ENCODE data around the gene DSC3. TPM values are rescaled to one million over a fixed set of nuclear protein-coding genes. Genes with fewer than 3 reads are reported as not detected.

The DSC3 gene
- total RNA-seq, 1 donor from 2014 or later, result 0.24 TPM

- ATAC-seq, result no peak
- no peaks in the 10 kb centered on the region for H3K9me3 ChIP-seq
- H3K27ac ChIP-seq, result no peak overlapping the region
- no peak for TF ChIP-seq CTCF (IDR thresholded peaks at IDR 0.05)
- DNase-seq, result no peak
- H3K4me1 ChIP-seq, result no peaks in the 10 kb centered on the region
- H3K27me3 ChIP-seq (ENCODE audit: low read depth), result peaks cover 5% of the 10 kb centered on the region
- intact Hi-C loops (cut with DNase I), result no loop called here
- no peak overlapping the region for H3K4me3 ChIP-seq
- H3K36me3 ChIP-seq, result no peaks in the 10 kb centered on the region
Measured at GRCh38 chr18:31049189-31049588, 6.6 kb upstream of the DSC3 start.

- Histone ChIP-seq H3K27ac (no peak overlapping the region), H3K27me3 (ENCODE audit: low read depth) (peaks cover 15% of the 10 kb centered on the region), H3K4me1 (no peaks in the 10 kb centered on the region), H3K36me3 (no peaks in the 10 kb centered on the region), H3K4me3 (no peak overlapping the region), H3K9me3 (no peaks in the 10 kb centered on the region)
- ATAC-seq (no peak), DNase-seq (no peak)
- intact Hi-C loops (cut with DNase I), result no loop called here
- TF ChIP-seq CTCF (IDR thresholded peaks at IDR 0.05), result no peak
Measured at GRCh38 chr18:31048216-31048615, 5.7 kb upstream of the DSC3 start.

DNA sequence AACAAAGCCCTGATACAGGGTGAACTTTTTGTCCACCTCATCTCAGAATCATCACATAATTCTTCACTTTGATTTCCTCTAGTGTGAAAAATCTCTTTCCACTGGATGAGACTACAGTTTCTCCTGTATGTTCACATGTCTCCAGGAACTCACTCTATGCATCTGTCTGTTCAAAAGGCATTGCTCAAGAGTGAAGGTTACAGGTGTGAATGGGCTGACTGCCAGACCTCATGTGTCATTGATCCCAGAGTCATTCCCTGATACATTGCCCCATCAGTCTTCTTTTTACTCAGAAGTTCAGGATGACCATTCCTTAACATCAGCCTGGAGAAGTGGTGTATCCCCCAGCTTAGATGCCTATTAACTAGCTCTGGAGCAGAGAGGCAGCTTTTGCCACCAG, 4.4 kb upstream of the DSC3 start:
- no peak for ATAC-seq
- no peaks in the 10 kb centered on the region for H3K9me3 ChIP-seq
- no peak overlapping the region for H3K27ac ChIP-seq
- no peak overlapping the region for H3K4me3 ChIP-seq
- H3K4me1 ChIP-seq, result peaks cover 10% of the 10 kb centered on the region
- no peak for TF ChIP-seq CTCF (IDR thresholded peaks at IDR 0.05)
- no peaks in the 10 kb centered on the region for H3K36me3 ChIP-seq
- intact Hi-C loops (cut with DNase I), result no loop called here
- DNase-seq, result no peak
- H3K27me3 ChIP-seq (ENCODE audit: low read depth), result peaks cover 28% of the 10 kb centered on the region

- Histone ChIP-seq H3K36me3 (no peaks in the 10 kb centered on the region), H3K27ac (no peak overlapping the region), H3K9me3 (no peaks in the 10 kb centered on the region), H3K27me3 (ENCODE audit: low read depth) (peaks cover 41% of the 10 kb centered on the region), H3K4me3 (no peak overlapping the region), H3K4me1 (peaks cover 17% of the 10 kb centered on the region)
- intact Hi-C loops (cut with DNase I), result no loop called here
- no peak for TF ChIP-seq CTCF (IDR thresholded peaks at IDR 0.05)
- DNase-seq (no peak), ATAC-seq (no peak)
Measured at GRCh38 chr18:31045599-31045998, 3.1 kb upstream of the DSC3 start.

DNA sequence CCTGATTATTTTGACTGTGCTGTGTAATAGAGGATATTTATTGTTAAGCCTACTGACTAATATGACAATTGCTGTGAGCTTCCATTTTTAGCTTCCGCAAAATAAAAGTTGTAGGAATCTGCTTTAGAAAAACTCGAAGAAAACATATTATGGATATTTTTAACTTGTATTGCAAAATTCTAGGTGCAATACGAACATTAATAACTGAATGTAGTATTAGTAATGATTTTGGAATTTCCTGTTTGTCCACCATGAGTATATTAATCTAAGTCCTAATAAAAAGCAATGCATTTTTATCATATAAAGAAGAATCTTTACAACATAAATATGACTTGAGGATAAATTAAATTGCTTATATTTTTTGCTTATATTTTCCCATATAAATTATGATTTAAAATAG, 2.4 kb upstream of the DSC3 start:
- H3K36me3 ChIP-seq, result no peaks in the 10 kb centered on the region
- intact Hi-C loops (cut with DNase I), result no loop called here
- H3K9me3 ChIP-seq, result no peaks in the 10 kb centered on the region
- H3K4me1 ChIP-seq, result peaks cover 17% of the 10 kb centered on the region
- no peak overlapping the region for H3K27ac ChIP-seq
- ATAC-seq, result no peak
- DNase-seq, result no peak
- H3K27me3 ChIP-seq (ENCODE audit: low read depth), result peaks cover 48% of the 10 kb centered on the region
- TF ChIP-seq CTCF (IDR thresholded peaks at IDR 0.05), result no peak
- H3K4me3 ChIP-seq, result no peak overlapping the region

GRCh38 chr18:31043709-31044108, 1.2 kb upstream of the DSC3 start:
- TF ChIP-seq CTCF (IDR thresholded peaks at IDR 0.05), result no peak
- Histone ChIP-seq H3K36me3 (no peaks in the 10 kb centered on the region), H3K9me3 (no peaks in the 10 kb centered on the region), H3K4me3 (no peak overlapping the region), H3K27ac (no peak overlapping the region), H3K27me3 (ENCODE audit: low read depth) (peaks cover 59% of the 10 kb centered on the region), H3K4me1 (peaks cover 17% of the 10 kb centered on the region)
- no peak for DNase-seq
- ATAC-seq, result no peak
- intact Hi-C loops (cut with DNase I), result no loop called here

All from lower lobe of right lung (tissue), 2 donors.